ENCODE measurements around the gene TAF10.

Gene TAF10

GRCh38 chr11:6612213-6613041 lies at the start of gene TAF10:
TSS of gene TAF10 (minus strand) at chr11:6612216. CDS start at chr11:6612189, 27 bp downstream.
- peak; percentile 90 for DNase-seq (ENCODE audit: low read depth)

- no peak for DNase-seq (ENCODE audit: low read depth)
These were observed 48.7 kb upstream of the TAF10 start for GRCh38 chr11:6660712-6661111.

GRCh38 chr11:6658647-6659046 lies 46.6 kb upstream of the TAF10 start:
- no peak for DNase-seq (ENCODE audit: low read depth)

- DNase-seq (ENCODE audit: low read depth): no peak
These were observed 45.3 kb upstream of the TAF10 start for GRCh38 chr11:6657346-6657745.

- no peak for DNase-seq (ENCODE audit: low read depth)
These were observed 44.9 kb upstream of the TAF10 start for GRCh38 chr11:6656936-6657335.

- DNase-seq (ENCODE audit: low read depth): no peak
These were observed 44.5 kb upstream of the TAF10 start for GRCh38 chr11:6656584-6656915.

GRCh38 chr11:6655790-6656583 lies 44.0 kb upstream of the TAF10 start, which contains the start of gene DCHS1:
TSS of gene DCHS1 (minus strand) at chr11:6655809. CDS start at chr11:6641613, 14,196 bp downstream.
- no peak for DNase-seq (ENCODE audit: low read depth)

- no peak for DNase-seq (ENCODE audit: low read depth)
These were observed 43.2 kb upstream of the TAF10 start for GRCh38 chr11:6655020-6655789.

- DNase-seq (ENCODE audit: low read depth): no peak
These were observed 42.4 kb upstream of the TAF10 start for GRCh38 chr11:6654281-6655019.

GRCh38 chr11:6653656-6654055 lies 41.6 kb upstream of the TAF10 start:
- DNase-seq (ENCODE audit: low read depth): no peak

- DNase-seq (ENCODE audit: low read depth): no peak
These were observed 41.1 kb upstream of the TAF10 start for GRCh38 chr11:6653097-6653496.

GRCh38 chr11:6652182-6652581 lies 40.2 kb upstream of the TAF10 start:
- no peak for DNase-seq (ENCODE audit: low read depth)

- no peak for DNase-seq (ENCODE audit: low read depth)
These were observed 39.0 kb upstream of the TAF10 start for GRCh38 chr11:6650980-6651379.

GRCh38 chr11:6650104-6650503 lies 38.1 kb upstream of the TAF10 start:
- no peak for DNase-seq (ENCODE audit: low read depth)

- DNase-seq (ENCODE audit: low read depth): no peak
These were observed 36.5 kb upstream of the TAF10 start for GRCh38 chr11:6648501-6648900.

- DNase-seq (ENCODE audit: low read depth): no peak
These were observed 35.8 kb upstream of the TAF10 start for GRCh38 chr11:6647836-6648235.

- DNase-seq (ENCODE audit: low read depth): no peak
These were observed 35.1 kb upstream of the TAF10 start for GRCh38 chr11:6646918-6647679.

GRCh38 chr11:6646576-6646917 lies 34.5 kb upstream of the TAF10 start:
- DNase-seq (ENCODE audit: low read depth): no peak

- DNase-seq (ENCODE audit: low read depth): no peak
These were observed 34.1 kb upstream of the TAF10 start for GRCh38 chr11:6646071-6646470.

GRCh38 chr11:6642957-6643356 lies 30.9 kb upstream of the TAF10 start:
- no peak for DNase-seq (ENCODE audit: low read depth)

Measured in stimulated activated CD8-positive, alpha-beta memory T cell treated with anti-CD3 and anti-CD28 coated beads, Interleukin-15, amount 100 ng/mL, for 24 hours (primary cell).